Fibroblast of mammary gland (primary cell): ENCODE data around the gene THSD7B.

Experiments used
- DNase-seq: peaks from one replicate; pipeline ENCODE4 v3.0.0-alpha.2; 2010; ENCODE audit warnings: low read depth
- H3K4me3 ChIP-seq: 2 replicates; pipeline ENCODE4 v1.5.1; 2011; ENCODE audit warnings: low read depth, mild to moderate bottlenecking, low read length, moderate library complexity; ENCODE audit not compliant: control insufficient read depth
- TF ChIP-seq, protein P1 (sequence below): conservative IDR thresholded peaks from 2 replicates; pipeline ENCODE4 v1.5.1; 2011; ENCODE audit warnings: low read depth, low read length, inconsistent platforms; ENCODE audit not compliant: control insufficient read depth, insufficient read depth

Gene THSD7B

GRCh38 chr2:136765256-136766072, at the start of gene THSD7B:
TSS of gene THSD7B (plus strand) at chr2:136765545. CDS start at chr2:136882179, 116,634 bp downstream.
- TF ChIP-seq, protein P1, sequence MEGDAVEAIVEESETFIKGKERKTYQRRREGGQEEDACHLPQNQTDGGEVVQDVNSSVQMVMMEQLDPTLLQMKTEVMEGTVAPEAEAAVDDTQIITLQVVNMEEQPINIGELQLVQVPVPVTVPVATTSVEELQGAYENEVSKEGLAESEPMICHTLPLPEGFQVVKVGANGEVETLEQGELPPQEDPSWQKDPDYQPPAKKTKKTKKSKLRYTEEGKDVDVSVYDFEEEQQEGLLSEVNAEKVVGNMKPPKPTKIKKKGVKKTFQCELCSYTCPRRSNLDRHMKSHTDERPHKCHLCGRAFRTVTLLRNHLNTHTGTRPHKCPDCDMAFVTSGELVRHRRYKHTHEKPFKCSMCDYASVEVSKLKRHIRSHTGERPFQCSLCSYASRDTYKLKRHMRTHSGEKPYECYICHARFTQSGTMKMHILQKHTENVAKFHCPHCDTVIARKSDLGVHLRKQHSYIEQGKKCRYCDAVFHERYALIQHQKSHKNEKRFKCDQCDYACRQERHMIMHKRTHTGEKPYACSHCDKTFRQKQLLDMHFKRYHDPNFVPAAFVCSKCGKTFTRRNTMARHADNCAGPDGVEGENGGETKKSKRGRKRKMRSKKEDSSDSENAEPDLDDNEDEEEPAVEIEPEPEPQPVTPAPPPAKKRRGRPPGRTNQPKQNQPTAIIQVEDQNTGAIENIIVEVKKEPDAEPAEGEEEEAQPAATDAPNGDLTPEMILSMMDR = no peak
- H3K4me3 ChIP-seq = no peak within 1 kb of the TSS
- no peak for DNase-seq

- H3K4me3 ChIP-seq = no peak overlapping the region
- TF ChIP-seq, protein P1 = no peak
- DNase-seq = no peak
Measured at GRCh38 chr2:136718273-136718672, 47.1 kb upstream of the THSD7B start.

DNA sequence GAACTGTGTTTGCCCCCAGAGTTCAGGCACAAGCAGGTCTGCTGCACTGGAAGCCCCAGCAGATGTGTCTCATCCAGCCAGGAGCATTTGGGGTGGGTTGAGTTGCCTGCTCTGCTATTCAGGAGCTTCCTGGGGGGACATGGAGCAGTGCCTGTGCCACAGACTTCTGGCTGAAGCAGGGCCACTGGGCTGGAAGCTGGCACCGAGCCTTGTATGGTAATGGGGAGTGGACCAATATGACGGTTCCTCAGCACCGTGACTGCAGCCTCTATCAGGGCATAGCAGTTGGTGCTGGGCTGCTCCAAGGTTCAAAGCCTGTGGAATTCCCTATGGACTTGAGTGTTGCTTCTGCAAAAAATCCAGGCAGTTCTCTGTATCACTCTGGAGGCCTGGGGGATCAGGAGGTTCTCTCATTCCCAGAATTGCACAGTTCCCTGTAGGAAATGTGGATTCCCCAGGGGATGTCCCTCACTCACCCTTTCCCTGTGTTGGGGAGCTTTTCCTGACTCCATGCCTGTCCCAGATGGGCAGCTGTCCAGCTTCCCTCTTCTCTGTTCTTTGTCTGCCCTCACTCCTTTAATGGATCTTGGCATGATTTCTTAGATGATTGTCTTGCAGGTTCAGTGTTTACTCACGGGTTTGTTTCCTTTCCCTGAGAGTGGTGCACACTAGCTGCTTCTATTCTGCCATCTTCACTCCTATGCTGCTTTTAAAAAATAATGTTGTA, 37.2 kb upstream of the THSD7B start:
- no peak for DNase-seq
- no peak overlapping the region for H3K4me3 ChIP-seq
- TF ChIP-seq, protein P1 = no peak

DNA sequence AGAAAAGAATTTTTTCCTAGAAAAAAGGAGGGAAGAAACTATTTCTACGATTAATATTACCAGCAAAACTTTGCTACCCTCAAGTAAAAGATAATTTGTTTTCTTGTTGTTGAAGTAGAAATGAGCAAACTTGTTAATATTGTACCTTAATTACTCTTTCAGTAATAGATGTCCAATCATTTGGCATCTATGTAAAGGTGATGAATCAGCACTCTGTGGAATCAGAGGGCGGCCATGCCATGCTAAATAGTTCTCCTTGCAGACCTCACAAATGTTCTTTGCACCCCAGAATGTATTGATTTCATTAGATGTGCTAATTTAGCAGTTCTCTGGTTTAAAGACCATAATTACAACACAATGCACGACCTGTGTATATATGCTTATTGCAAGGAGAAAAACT, 29.1 kb upstream of the THSD7B start:
- TF ChIP-seq, protein P1 = no peak
- no peak overlapping the region for H3K4me3 ChIP-seq
- DNase-seq = no peak

- no peak overlapping the region for H3K4me3 ChIP-seq
- TF ChIP-seq, protein P1 = no peak
- no peak for DNase-seq
Measured at GRCh38 chr2:136738044-136738443, 27.3 kb upstream of the THSD7B start.

DNA sequence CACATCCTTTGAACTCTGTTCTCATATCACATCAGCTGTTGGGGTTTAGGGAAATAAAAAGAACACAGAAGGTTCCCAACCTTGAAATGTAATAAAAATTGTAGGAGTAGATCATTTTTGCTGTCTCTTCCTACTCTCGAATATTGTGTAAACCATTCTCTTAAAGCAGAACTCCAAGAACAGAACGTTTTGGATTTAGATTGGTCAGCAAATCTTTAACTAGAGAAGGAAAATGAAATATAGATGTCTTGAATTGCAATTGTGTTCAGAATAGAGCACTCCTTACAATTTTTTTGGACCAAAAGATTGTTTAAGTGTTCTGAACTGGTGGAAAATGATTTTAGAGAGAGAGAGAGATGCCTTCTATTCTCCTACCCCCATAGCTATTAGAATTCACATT, 23.9 kb upstream of the THSD7B start:
- TF ChIP-seq, protein P1 = no peak
- DNase-seq = no peak
- H3K4me3 ChIP-seq = no peak overlapping the region
